GM23248 (cell line): ENCODE data around the gene MSX2. TPM values are rescaled to one million over a fixed set of nuclear protein-coding genes. Genes with fewer than 3 reads are reported as not detected.

Source experiments
- DNase-seq: peaks from one replicate; pipeline ENCODE4 v3.0.0-alpha.2; 2015
- H2AFZ ChIP-seq: fragments of 200-600 bp; sonication (generic); 2 replicates; pipeline ENCODE4 v1.6.1; 2016; ENCODE audit warnings: antibody characterized with exemption
- H3F3A ChIP-seq: fragments of 200-600 bp; sonication (generic); 2 replicates; pipeline ENCODE4 v1.6.1; 2016; ENCODE audit warnings: mild to moderate bottlenecking, antibody characterized with exemption, mixed run types; ENCODE audit not compliant: insufficient read depth
- H3K27ac ChIP-seq: fragments of 200-600 bp; sonication (generic); 2 replicates; pipeline ENCODE4 v1.5.1; 2016; ENCODE audit warnings: mild to moderate bottlenecking
- H3K27me3 ChIP-seq: fragments of 200-600 bp; sonication (generic); replicated peaks from 2 replicates; pipeline ENCODE4 v1.6.1; 2016; ENCODE audit warnings: mild to moderate bottlenecking; ENCODE audit not compliant: insufficient read depth
- H3K36me3 ChIP-seq: fragments of 200-600 bp; sonication (generic); 2 replicates; pipeline ENCODE4 v1.6.1; 2016; ENCODE audit warnings: low read depth, mild to moderate bottlenecking
- H3K4me1 ChIP-seq: fragments of 200-600 bp; sonication (generic); 2 replicates; pipeline ENCODE4 v1.6.1; 2016; ENCODE audit warnings: mild to moderate bottlenecking; ENCODE audit not compliant: insufficient read depth
- H3K4me2 ChIP-seq: fragments of 200-600 bp; sonication (generic); one replicate; pipeline ENCODE4 v1.6.1; 2016; ENCODE audit warnings: mild to moderate bottlenecking; ENCODE audit not compliant: unreplicated experiment
- H3K4me3 ChIP-seq: fragments of 200-600 bp; sonication (generic); 2 replicates; pipeline ENCODE4 v1.5.1; 2016; ENCODE audit warnings: mild to moderate bottlenecking
- H3K79me2 ChIP-seq: fragments of 200-600 bp; sonication (generic); 2 replicates; pipeline ENCODE4 v1.6.1; 2016; ENCODE audit warnings: mild to moderate bottlenecking; ENCODE audit not compliant: insufficient read depth
- H3K9ac ChIP-seq: fragments of 200-600 bp; sonication (generic); 2 replicates; pipeline ENCODE4 v1.6.1; 2016; ENCODE audit warnings: mild to moderate bottlenecking
- H3K9me2 ChIP-seq: fragments of 200-600 bp; sonication (generic); 2 replicates; pipeline ENCODE4 v1.6.1; 2016; ENCODE audit warnings: mixed run types, mild to moderate bottlenecking, moderate library complexity; ENCODE audit not compliant: insufficient read depth
- H3K9me3 ChIP-seq: fragments of 200-600 bp; sonication (generic); one replicate; pipeline ENCODE4 v1.6.1; 2017; ENCODE audit warnings: low read depth
- H4K20me1 ChIP-seq: fragments of 200-600 bp; sonication (generic); 2 replicates; pipeline ENCODE4 v1.6.0; 2016; ENCODE audit not compliant: insufficient read depth
- EZH2 ChIP-seq: fragments of 200-600 bp; sonication (generic); IDR thresholded peaks from 2 replicates; pipeline ENCODE4 v1.6.1; 2018; ENCODE audit warnings: antibody characterized with exemption, mild to moderate bottlenecking; ENCODE audit not compliant: insufficient read depth, poor library complexity, severe bottlenecking
- EZH2phosphoT487 ChIP-seq: fragments of 200-600 bp; sonication (generic); IDR thresholded peaks from 2 replicates; pipeline ENCODE4 v1.6.1; 2018; ENCODE audit warnings: antibody characterized with exemption, moderate library complexity, mild to moderate bottlenecking, low read depth; ENCODE audit not compliant: insufficient read depth
- WGBS, 2 experiments: methylation state at CpG; one replicate each; pipeline ENCODE4 v1.1.6; 2015 to 2017; ENCODE audit warnings: low lambda C conversion rate in 2 of 2, low coverage in 1 of 2; ENCODE audit errors: missing lambda C conversion rate in 2 of 2; 5-methylcytosine and 5-hydroxymethylcytosine counted together
- in situ Hi-C: fragments of 300-500 bp; cut with MboI; formaldehyde crosslinking; loops from 2 replicates; pipeline ENCODE4 v1.15.0; 2020
- polyA plus RNA-seq: library from polyadenylated mRNA; unstranded; fragments of >200 nt; fragmentation: Nextera tagmentation; extraction: Ambion mirVana; gene quantifications from 2 replicates; pipeline ENCODE4 v1.2.1, GENCODE V29; 2016
- total RNA-seq: library from RNA; depleted of rRNA; stranded (reverse); fragments of >200 nt; shearing (Covaris generic); gene quantifications from 2 replicates; pipeline ENCODE4 v1.2.3, GENCODE V29; 2014

MSX2 gene
- total and polyA plus RNA-seq, 2 experiments from 2014 or later: 2.4 TPM

DNA sequence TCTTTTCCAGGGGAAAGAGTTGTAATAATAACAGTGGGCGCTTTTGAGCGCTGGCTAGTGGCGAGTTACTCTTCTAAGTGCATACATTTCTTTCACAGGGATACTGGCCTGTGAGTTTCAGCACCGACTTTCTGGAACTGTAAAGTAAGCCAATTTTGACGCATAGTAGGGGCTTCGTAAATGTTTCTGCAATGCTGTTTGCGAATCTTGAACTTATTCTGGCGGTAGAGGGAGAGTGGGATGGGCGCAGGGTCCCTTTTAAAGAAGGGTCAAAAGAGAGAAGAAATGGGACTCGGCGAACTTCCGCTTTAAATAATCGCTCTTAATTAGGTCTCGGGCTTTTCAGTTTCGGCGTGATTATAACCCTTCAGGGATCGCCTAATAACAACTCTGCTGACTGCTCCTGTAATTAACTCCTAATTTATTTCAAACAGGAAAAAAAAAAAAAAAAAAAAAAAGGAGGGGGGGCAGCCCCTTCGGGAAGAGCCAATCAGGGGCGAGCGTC lies 351 bp upstream of the MSX2 start:
- Histone ChIP-seq H3K79me2 (no peaks in the 10 kb centered on the region; the same call in 1 of the 2 replicates), H3F3A (no peaks in the 10 kb centered on the region), H3K9me3 (no peaks in the 10 kb centered on the region), H4K20me1 (no peaks in the 10 kb centered on the region), H3K27ac (no peak overlapping the region), H3K4me2 (peak overlapping the region; percentile 86), H2AFZ (peak overlapping the region; percentile 75), H3K36me3 (no peaks in the 10 kb centered on the region), H3K9me2 (no peaks in the 10 kb centered on the region), H3K4me1 (no peaks in the 10 kb centered on the region), H3K27me3 (peaks cover 44% of the 10 kb centered on the region), H3K4me3 (peak overlapping the region; percentile 73), H3K9ac (peak overlapping the region; percentile 26; the same call in 1 of the 2 replicates)
- TF ChIP-seq EZH2: no peak
- TF ChIP-seq EZH2phosphoT487: no peak
- DNase-seq: peak; percentile 45
- in situ Hi-C loops: no loop called here
- WGBS, 2 experiments: 2 to 3% methylated on average over 17 to 20 of the region's 20 CpGs

DNA sequence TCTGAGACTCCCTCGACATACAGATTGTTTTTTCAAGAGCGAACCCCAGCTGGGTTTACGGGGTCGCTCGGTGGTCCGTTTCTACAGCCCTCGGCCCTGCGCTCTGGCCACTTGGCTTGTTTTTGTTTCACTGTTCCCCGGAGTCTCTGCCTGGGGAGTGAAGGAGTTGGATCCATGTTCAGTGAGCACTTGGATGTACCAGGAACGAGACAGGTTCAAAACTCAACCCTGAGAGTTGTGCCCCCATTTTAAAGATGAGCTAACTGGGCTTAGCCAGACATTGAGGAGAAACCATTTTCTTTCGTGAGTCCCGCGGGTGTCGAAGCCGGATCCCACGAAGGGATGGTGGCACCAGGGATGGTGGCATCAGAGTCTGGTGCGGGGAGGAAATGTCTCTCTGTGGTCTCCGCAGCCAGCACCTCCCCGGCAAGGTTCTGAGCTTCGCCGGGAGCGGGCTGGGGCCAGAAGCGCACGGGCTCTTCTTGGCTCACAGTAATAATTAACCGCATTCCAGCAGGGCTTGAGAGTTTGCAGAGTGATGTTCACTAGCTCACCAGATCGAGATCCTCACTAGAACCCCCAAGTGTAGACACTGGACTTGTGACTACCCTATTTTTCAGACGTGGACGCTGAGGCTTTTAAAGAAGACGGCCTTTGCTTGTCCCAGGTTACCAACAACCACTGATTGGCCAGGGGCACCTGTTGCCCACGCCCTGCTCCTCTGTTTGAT lies 1.0 kb downstream of the MSX2 start:
- Histone ChIP-seq H3K9me3 (no peaks in the 10 kb centered on the region), H3K4me2 (peak overlapping the region; percentile 79), H3F3A (no peaks in the 10 kb centered on the region), H3K36me3 (no peaks in the 10 kb centered on the region), H3K4me3 (peak overlapping the region; percentile 73), H3K27ac (no peak overlapping the region), H3K4me1 (no peaks in the 10 kb centered on the region), H4K20me1 (no peaks in the 10 kb centered on the region), H3K9me2 (no peaks in the 10 kb centered on the region), H3K27me3 (peaks cover 30% of the 10 kb centered on the region), H2AFZ (peak overlapping the region; percentile 75), H3K9ac (peak overlapping the region; percentile 72), H3K79me2 (no peaks in the 10 kb centered on the region; the same call in 1 of the 2 replicates)
- no peak for DNase-seq
- TF ChIP-seq EZH2 (no peak), EZH2phosphoT487 (no peak)
- in situ Hi-C loops: no loop called here
- 21 to 22% methylated on average over 30 of the region's 30 CpGs for WGBS, 2 experiments

DNA sequence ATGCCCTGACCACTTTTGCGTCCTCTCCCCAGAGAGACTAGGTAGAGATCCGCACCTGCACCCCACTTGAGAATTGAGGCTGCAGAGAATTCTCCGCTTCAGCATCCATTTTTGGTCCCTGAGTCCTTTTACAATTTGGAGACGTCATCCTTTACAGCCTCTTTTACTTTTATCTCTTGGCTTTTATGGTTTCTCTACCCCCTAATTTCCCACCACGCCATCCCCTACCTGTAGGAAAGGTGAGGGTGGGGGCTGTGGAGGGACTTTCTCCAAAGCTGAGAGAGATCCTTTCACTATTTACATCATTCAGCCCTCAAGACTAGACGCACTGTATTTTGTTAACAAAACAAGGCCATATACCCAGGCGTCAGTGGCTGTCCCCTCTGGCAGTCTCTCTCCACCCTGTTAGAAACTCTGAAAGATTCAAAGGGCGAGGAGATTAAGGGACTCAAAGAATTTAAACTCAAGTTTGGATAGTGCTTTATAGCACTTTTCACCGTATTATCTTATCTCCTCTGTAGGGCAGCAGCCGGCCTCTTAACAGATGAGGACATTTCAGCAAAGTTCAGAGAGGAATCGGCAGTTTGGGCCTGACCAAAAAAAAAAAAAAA lies 1.7 kb downstream of the MSX2 start:
- H3K9ac ChIP-seq: no peak overlapping the region
- in situ Hi-C loops: no loop called here
- 88 to 89% methylated on average over 11 of the region's 11 CpGs for WGBS, 2 experiments
- H4K20me1 ChIP-seq: no peaks in the 10 kb centered on the region
- no peaks in the 10 kb centered on the region for H3K36me3 ChIP-seq
- no peaks in the 10 kb centered on the region for H3K4me1 ChIP-seq
- H2AFZ ChIP-seq: no peak overlapping the region
- no peaks in the 10 kb centered on the region for H3K9me3 ChIP-seq
- no peaks in the 10 kb centered on the region; the same call in 1 of the 2 replicates for H3K79me2 ChIP-seq
- TF ChIP-seq EZH2phosphoT487 (no peak), EZH2 (no peak)
- H3F3A ChIP-seq: no peaks in the 10 kb centered on the region
- H3K4me3 ChIP-seq: no peak overlapping the region
- H3K27ac ChIP-seq: no peak overlapping the region
- no peaks in the 10 kb centered on the region for H3K9me2 ChIP-seq
- no peak for DNase-seq
- H3K27me3 ChIP-seq: peaks cover 30% of the 10 kb centered on the region
- no peak overlapping the region for H3K4me2 ChIP-seq

DNA sequence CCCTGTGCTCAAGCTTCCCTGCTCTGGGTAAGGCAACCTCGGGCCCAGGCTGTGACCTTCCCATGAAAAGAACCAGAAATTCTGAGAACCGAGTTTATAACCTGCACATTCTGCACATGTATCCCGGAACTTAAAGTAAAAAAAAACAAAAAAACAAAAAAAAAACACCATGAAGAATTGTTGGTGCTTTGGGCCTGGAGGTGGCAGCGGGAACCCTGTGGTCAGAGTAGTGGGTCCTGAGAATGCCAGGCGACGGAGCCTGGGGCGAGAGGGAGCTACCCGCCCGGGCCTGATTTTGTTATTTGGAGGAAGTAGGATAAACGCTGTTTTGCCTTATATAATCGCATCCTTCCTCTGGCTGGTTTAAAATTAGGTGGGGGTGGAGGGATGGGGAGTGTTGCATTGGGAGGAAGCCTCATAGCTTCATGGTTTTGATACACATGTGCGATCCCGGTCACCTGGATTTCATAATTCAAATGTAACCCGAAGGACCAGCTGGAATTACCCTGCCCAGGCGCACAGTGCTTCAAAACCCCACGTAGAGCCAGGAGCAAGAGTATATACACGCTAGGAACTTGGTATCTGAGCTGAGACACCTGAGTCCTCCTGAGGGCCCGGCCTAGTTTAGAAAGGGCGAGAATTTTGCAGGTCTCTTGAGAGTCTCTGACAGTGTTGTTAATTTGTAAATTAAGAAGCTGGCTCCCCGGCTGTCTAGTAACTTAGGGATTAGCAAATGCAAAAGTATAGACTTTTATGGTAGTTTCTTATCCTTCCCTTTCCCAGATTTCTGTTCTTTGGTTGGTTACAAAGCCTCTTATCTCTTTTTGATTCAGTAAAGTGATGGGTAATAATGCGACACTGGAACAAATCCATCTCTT lies 2.8 kb downstream of the MSX2 start:
- in situ Hi-C loops: no loop called here
- no peaks in the 10 kb centered on the region; the same call in 1 of the 2 replicates for H3K79me2 ChIP-seq
- no peak for DNase-seq

More for the DNA sequence above, 2.8 kb downstream of the MSX2 start:
- H3K36me3 ChIP-seq: no peaks in the 10 kb centered on the region
- no peaks in the 10 kb centered on the region for H3K4me1 ChIP-seq
- peaks cover 30% of the 10 kb centered on the region for H3K27me3 ChIP-seq
- 87 to 89% methylated on average over 21 of the region's 21 CpGs for WGBS, 2 experiments
- H4K20me1 ChIP-seq: no peaks in the 10 kb centered on the region
- no peak overlapping the region for H3K27ac ChIP-seq
- H3K9me3 ChIP-seq: no peaks in the 10 kb centered on the region
- H3F3A ChIP-seq: no peaks in the 10 kb centered on the region
- H3K4me3 ChIP-seq: no peak overlapping the region
- no peak overlapping the region for H2AFZ ChIP-seq
- no peaks in the 10 kb centered on the region for H3K9me2 ChIP-seq
- TF ChIP-seq EZH2phosphoT487: no peak
- no peak for TF ChIP-seq EZH2
- H3K4me2 ChIP-seq: no peak overlapping the region
- no peak overlapping the region for H3K9ac ChIP-seq
